Measurements from ENCODE around the gene GGT1. TPM values are rescaled to one million over a fixed set of nuclear protein-coding genes. Genes with fewer than 3 reads are reported as not detected.
"Not testable (repeated sequence)": the region's sequence is repeated elsewhere in the genome, so short reads cannot be mapped to it uniquely, and the experiment has no call there.

GGT1 gene
- total RNA-seq, 1 donor from 2014 or later, result 2.3 TPM

DNA sequence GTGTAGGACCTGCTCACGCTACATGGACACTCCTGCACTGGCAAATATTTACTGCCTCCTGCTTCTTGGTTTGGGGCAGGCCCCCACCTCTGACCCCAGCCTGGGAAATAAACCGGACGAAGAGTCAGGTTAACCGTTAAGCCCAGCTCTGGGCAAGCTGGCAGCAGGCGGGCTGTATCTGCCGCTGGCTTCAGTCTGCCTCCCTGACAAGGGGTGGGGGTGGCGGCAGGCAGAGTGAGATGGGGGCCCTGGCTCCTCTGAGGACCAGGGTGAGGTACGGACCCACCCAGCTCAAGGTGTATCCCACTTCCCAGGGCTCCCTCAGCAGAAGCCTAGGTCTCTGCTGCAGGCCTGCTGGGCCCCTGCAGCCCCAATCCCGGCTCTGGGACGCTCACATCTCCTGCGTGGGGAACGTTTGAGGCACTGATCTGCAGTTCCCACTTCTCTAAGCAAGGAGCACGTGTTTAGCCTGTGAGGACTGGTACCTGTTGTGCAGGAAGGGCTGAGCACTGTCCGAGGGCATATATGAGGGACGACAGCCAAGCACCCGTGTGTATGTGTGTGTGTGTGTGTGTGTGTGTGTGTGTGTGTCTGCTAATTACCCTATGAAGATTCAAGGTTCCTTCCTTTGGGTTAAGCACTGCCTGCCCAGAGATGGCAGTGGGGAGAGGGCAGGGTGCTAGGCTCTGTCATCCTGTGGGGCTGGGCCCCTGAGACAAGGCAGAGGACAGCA, 9.0 kb upstream of the GGT1 start:
- intact Hi-C loops (cut with DNase I), result no loop called here
- no peak for DNase-seq (ENCODE audit: missing footprints)
- ATAC-seq, result no peak

DNA sequence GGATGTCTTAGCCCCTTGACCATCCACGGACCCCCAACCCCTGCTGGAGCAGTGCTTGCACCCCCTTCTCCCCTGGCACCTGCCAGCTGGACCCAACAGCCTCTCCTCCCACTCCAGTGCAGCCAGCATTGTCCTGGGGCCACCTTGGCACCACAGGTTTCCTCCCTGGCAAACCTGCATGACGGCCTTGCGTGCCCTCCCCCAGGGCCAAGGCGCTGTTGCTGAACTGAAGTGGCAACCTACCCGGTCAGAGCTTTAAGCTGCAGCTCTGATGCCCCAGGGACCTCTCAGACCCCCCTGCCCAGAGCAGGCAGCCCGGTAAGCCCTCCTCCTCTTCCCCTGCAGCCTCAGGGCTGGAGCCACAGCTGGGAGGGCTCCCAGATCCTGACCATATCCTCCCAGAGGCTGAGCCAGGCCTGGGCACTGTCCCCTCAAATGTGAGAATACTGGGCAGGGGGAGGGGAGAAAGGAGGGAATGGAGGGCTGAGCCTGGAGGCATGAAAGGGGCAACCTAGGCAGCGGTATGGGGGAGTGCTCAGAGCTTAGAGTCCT, 8.3 kb upstream of the GGT1 start:
- no peak for DNase-seq (ENCODE audit: missing footprints)
- ATAC-seq, result no peak
- intact Hi-C loops (cut with DNase I), result no loop called here

DNA sequence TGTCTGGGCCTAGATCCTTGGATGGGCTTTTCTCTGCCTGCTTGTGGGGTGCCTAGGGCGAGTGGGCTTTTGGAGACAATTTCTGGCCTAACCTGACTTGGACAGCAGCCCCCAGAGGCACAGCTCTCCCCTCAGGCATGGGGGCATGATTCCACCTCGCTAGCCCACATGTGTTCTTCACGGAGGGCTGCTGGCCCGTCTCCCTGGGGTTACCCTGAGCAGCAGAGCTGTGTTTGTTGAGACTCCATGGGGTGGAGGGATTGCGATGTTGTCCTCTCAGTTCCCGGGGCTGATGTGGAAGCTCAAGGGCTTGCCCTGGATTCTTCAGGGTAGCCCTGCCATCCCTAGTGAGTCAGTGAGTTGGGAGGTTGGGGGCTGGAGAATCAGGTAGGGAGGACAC, 7.8 kb upstream of the GGT1 start:
- intact Hi-C loops (cut with DNase I), result no loop called here
- no peak for ATAC-seq
- no peak for DNase-seq (ENCODE audit: missing footprints)

- DNase-seq (ENCODE audit: missing footprints), result no peak
- no peak for ATAC-seq
- intact Hi-C loops (cut with DNase I), result no loop called here
These were observed 7.1 kb upstream of the GGT1 start for GRCh38 chr22:24595863-24596262.

- DNase-seq (ENCODE audit: missing footprints); ATAC-seq; intact Hi-C loops (cut with DNase I): not testable (repeated sequence)
These were observed 5.9 kb upstream of the GGT1 start for GRCh38 chr22:24597076-24597475.

- DNase-seq (ENCODE audit: missing footprints) (no peak), ATAC-seq (no peak)
- intact Hi-C loops (cut with DNase I), result no loop called here
These were observed 3.5 kb upstream of the GGT1 start for GRCh38 chr22:24599514-24599913.

DNA sequence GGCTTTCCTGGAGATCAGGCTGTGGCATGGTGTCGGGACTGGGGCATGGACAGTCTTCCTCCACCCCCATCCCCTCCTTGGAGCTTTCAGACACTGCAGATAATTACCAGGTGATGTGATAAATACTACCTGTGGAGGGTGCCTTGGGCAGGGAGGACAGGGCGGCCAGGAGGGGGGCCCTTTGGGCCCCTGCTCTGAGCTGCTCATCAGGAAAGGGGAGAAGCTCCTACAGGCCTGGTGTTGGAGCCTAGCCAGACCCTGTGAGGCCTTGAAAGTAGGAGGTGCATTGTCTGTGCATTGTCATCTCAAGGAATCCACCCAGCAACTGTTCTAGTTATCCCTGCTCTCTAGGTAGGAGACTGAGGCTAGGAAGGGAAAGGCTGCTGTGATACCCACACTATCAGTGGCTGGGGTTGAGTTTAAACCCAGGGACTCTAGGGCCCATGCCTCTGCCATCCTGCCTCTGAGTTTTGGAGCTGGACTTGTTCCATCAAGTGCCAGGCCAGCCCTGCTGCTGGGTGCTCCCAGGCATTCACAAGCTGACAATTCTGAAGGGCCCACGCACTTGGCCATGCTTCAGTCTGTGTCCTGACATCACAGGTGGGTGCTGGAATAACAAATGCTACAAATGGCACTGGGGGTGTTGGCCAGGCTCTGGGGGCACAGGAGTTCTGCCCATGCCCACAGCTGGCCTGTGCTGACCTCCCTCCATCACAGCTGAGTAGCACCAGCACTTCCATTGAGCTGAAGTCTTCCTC, 2.9 kb upstream of the GGT1 start:
- DNase-seq (ENCODE audit: missing footprints); intact Hi-C loops (cut with DNase I); ATAC-seq: not testable (repeated sequence)

- DNase-seq (ENCODE audit: missing footprints) (peak; percentile 79), ATAC-seq (peak; percentile 86)
- intact Hi-C loops (cut with DNase I), result no loop called here
These were observed 1.5 kb upstream of the GGT1 start for GRCh38 chr22:24601217-24602104.

- peak; percentile 5 for DNase-seq (ENCODE audit: missing footprints)
- intact Hi-C loops (cut with DNase I); ATAC-seq: not testable (repeated sequence)
These were observed 766 bp upstream of the GGT1 start for GRCh38 chr22:24602105-24602749.

DNA sequence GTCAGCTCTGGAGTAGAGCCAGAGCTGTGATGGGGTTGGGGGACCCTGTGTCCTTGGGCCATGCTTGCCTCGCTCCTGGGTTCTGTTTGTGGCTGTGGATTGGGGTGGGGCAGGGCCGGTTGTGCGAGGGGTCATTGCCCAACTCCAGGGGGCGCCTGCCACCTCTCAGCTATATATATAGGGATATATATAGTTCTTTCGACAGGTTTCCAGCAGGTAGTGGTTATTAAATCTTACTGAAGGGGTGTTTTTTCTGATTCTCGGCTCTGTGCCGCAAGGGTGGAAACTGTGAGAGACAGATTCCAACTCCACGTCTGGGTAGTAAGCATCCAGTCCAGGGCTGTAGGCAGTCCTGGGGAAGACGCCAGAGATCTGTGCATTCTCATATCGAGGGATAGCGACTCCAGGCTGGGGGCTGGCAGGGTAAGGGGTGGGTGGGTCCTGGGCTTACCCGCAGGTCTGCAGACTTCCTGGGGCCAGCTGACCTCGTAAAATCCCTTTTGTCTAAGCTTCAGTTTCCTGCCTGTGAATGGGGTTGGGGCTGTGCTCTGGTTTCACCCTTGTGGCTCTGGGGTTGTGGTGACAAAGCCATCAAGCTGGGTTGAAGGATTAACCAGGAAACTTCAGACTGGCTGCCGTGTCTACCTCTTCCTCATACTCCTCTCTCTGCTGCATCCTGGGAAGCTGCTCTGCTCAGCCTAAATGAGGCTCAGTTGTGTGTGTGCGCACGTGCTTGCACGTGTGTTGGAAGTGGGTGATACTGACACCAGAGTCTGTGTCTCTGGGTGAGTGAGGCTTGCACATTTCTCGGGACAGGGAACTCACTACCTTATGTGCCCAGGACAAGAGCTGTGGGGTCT, 1.0 kb downstream of the GGT1 start:
- peak; percentile 31 for DNase-seq (ENCODE audit: missing footprints)
- ATAC-seq; intact Hi-C loops (cut with DNase I): not testable (repeated sequence)

GRCh38 chr22:24606340-24606739, 3.3 kb downstream of the GGT1 start:
- ATAC-seq; intact Hi-C loops (cut with DNase I); DNase-seq (ENCODE audit: missing footprints): not testable (repeated sequence)

GRCh38 chr22:24607429-24607983, 4.5 kb downstream of the GGT1 start:
- ATAC-seq (peak; percentile 29), DNase-seq (ENCODE audit: missing footprints) (peak; percentile 83)
- intact Hi-C loops (cut with DNase I), result not testable (repeated sequence)

GRCh38 chr22:24608327-24608726, 5.3 kb downstream of the GGT1 start:
- ATAC-seq; intact Hi-C loops (cut with DNase I): not testable (repeated sequence)
- peak; percentile 8 for DNase-seq (ENCODE audit: missing footprints)

GRCh38 chr22:24609888-24610287, 6.9 kb downstream of the GGT1 start:
- intact Hi-C loops (cut with DNase I), result not testable (repeated sequence)

GRCh38 chr22:24614794-24615193, 11.8 kb downstream of the GGT1 start:
- DNase-seq (ENCODE audit: missing footprints); intact Hi-C loops (cut with DNase I); ATAC-seq: not testable (repeated sequence)

More at GRCh38 chr22:24609888-24610287, 6.9 kb downstream of the GGT1 start:
- not testable (repeated sequence) for DNase-seq (ENCODE audit: missing footprints); ATAC-seq

DNA sequence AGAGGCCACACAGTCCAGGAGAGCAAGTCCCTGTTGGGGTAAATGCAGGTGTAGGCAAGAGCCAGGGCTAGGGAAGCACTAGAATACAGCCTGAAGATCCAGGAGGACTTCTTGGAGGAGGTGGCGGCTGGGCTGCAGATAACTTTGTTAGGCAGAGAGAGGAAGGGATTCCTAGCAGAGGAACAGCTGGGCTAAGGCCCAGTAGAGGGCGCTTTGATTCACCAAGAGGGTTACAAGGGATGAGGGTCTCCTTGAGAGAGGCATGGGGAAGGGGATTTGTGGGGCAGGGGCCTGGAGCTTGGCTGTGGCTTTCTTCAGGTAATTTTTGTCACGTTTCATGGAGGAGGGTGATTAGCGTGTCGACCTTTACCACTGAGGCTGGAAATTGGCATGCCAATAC, 18.3 kb downstream of the GGT1 start:
- DNase-seq (ENCODE audit: missing footprints); ATAC-seq; intact Hi-C loops (cut with DNase I): not testable (repeated sequence)

DNA sequence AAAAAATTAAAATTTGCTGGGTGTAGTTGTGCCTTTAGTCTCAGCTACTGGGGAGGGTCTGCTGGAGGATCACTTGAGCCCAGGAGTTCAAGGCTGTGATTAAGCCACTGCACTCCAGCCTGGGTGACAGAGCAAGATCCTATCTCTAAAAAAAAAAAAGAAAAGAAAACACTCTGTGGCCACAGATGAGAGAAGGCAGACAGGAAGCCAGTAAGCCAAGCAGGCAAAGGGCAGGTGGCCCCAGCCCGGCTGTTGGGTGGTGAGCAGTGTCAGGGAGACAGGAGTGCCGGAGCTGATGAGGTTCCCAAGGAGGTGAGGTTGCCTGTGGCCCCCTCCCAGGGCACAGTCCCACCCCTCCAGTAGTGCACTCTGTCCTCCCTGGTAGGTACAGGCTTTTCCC, 19.6 kb downstream of the GGT1 start:
- intact Hi-C loops (cut with DNase I); DNase-seq (ENCODE audit: missing footprints); ATAC-seq: not testable (repeated sequence)
